Measurements from ENCODE around the gene SSB. TPM values are rescaled to one million over a fixed set of nuclear protein-coding genes. Genes with fewer than 3 reads are reported as not detected.

The SSB gene
- total RNA-seq, 1 experiment from 2014 or later = 119 TPM

DNA sequence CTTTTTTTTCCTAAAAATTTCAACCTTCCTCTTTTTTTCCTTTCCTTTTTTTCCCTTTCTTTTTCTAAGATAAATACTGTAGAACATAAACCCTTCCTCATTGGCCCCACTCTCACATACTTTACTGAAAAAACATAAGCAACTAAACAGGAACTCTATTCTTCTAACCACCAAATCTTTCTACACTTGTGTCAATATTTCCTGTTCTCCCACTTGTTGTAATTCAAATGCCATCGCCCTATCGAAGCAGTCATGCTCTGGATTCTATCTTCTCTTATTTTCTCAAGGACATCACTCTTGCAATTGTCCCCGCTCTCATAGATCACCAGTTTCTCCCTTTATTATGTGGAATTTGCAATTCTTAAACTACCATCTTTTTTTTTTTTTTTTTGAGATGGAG lies 20.2 kb upstream of the SSB start:
- in situ Hi-C loops (cut with HindIII; ENCODE audit: low pct_unique_long_range_greater_than_20kb, low sequenced_read_pairs) = no loop called here
- POLR2A ChIA-PET = no interaction called here
- H3K4me1 ChIP-seq (ENCODE audit: control insufficient read depth, insufficient read depth, low read length) = no peaks in the 10 kb centered on the region

DNA sequence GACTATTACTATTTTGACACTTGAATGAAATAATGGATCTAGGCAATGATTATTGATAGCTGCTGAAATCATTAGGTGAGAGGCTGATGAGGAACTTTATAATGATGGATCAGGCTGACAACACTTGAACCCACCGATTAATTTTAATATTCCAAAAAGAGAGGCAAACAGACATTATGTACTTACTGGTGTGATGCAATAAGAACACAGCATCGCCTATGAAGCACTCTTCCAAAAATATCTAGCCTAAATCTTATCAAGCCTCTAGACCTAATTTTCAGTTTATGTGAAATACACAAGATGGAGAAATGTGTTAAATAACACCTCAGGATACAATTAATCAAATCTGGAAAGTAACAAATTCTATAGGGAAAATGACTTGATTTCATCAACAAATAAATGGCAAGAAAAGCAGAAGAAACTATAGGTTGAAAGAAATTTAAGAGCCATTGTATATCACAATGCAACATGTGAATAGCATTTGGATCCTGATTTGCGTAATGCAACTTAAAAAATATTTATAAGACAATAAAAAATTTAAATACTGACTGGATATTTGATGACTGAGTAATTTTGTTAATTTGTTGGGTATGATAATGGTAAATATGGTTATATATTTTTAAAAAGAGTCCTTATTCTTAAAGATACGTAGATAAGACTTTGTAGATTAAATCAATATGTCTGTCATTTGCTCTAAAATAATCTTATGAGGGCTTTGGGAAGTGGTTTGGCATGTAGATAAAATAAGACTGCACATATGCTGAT lies 17.2 kb upstream of the SSB start:
- Histone ChIP-seq H3K9me3 (ENCODE audit: control insufficient read depth, insufficient read depth, low read depth, low read length) (no peaks in the 10 kb centered on the region), H3K27ac (ENCODE audit: low read length) (no peak overlapping the region), H3K36me3 (ENCODE audit: control insufficient read depth, insufficient read depth, low read length) (no peaks in the 10 kb centered on the region), H3K4me1 (ENCODE audit: control insufficient read depth, insufficient read depth, low read length) (no peaks in the 10 kb centered on the region), H3K27me3 (ENCODE audit: control insufficient read depth, insufficient read depth, low read length) (no peaks in the 10 kb centered on the region), H3K4me3 (ENCODE audit: low read depth in 2 of 2, low read length in 2 of 2) (no peak overlapping the region)
- ATAC-seq = no peak
- in situ Hi-C loops (cut with HindIII; ENCODE audit: low pct_unique_long_range_greater_than_20kb, low sequenced_read_pairs) (no loop called here), intact Hi-C loops (cut with micrococcal nuclease; ENCODE audit: unreplicated experiment) (no loop called here)
- BruUV-seq (replicated peaks) = no TSS peak
- ChIA-PET CTCF (no interaction called here), POLR2A (interaction anchor here (0.7 kb wide), 1 partner anchor 47 kb away, joined by 3 read pairs; no protein-coding TSS in a partner anchor)
- DNase-seq (ENCODE audit: low read depth, low spot score) = no peak
- TF ChIP-seq, protein P1, sequence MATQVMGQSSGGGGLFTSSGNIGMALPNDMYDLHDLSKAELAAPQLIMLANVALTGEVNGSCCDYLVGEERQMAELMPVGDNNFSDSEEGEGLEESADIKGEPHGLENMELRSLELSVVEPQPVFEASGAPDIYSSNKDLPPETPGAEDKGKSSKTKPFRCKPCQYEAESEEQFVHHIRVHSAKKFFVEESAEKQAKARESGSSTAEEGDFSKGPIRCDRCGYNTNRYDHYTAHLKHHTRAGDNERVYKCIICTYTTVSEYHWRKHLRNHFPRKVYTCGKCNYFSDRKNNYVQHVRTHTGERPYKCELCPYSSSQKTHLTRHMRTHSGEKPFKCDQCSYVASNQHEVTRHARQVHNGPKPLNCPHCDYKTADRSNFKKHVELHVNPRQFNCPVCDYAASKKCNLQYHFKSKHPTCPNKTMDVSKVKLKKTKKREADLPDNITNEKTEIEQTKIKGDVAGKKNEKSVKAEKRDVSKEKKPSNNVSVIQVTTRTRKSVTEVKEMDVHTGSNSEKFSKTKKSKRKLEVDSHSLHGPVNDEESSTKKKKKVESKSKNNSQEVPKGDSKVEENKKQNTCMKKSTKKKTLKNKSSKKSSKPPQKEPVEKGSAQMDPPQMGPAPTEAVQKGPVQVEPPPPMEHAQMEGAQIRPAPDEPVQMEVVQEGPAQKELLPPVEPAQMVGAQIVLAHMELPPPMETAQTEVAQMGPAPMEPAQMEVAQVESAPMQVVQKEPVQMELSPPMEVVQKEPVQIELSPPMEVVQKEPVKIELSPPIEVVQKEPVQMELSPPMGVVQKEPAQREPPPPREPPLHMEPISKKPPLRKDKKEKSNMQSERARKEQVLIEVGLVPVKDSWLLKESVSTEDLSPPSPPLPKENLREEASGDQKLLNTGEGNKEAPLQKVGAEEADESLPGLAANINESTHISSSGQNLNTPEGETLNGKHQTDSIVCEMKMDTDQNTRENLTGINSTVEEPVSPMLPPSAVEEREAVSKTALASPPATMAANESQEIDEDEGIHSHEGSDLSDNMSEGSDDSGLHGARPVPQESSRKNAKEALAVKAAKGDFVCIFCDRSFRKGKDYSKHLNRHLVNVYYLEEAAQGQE (IDR thresholded peaks at IDR 0.05; ENCODE audit: insufficient read depth in 1 of 2, low read depth in 2 of 2, low read length in 1 of 2) = no peak
- no peak for TF ChIP-seq POLR2AphosphoS5 (IDR thresholded peaks at IDR 0.05; ENCODE audit: low read depth, low read length)

More for the DNA sequence above, 20.2 kb upstream of the SSB start:
- Histone ChIP-seq H3K27me3 (ENCODE audit: control insufficient read depth, insufficient read depth, low read length) (no peaks in the 10 kb centered on the region), H3K9me3 (ENCODE audit: control insufficient read depth, insufficient read depth, low read depth, low read length) (no peaks in the 10 kb centered on the region), H3K4me3 (ENCODE audit: low read depth in 2 of 2, low read length in 2 of 2) (no peak overlapping the region), H3K36me3 (ENCODE audit: control insufficient read depth, insufficient read depth, low read length) (no peaks in the 10 kb centered on the region), H3K27ac (ENCODE audit: low read length) (no peak overlapping the region)
- TF ChIP-seq POLR2AphosphoS5 (IDR thresholded peaks at IDR 0.05; ENCODE audit: low read depth, low read length) (no peak), SIN3A (IDR thresholded peaks at IDR 0.05; ENCODE audit: borderline replicate concordance, insufficient read depth, low read depth, low read length) (no peak), TCF7L2 (IDR thresholded peaks at IDR 0.05; ENCODE audit: low read depth, low read length) (no peak)
- TF ChIP-seq, protein P1 (IDR thresholded peaks at IDR 0.05; ENCODE audit: insufficient read depth in 1 of 2, low read depth in 2 of 2, low read length in 1 of 2) = no peak
- TF ChIP-seq, protein P2, sequence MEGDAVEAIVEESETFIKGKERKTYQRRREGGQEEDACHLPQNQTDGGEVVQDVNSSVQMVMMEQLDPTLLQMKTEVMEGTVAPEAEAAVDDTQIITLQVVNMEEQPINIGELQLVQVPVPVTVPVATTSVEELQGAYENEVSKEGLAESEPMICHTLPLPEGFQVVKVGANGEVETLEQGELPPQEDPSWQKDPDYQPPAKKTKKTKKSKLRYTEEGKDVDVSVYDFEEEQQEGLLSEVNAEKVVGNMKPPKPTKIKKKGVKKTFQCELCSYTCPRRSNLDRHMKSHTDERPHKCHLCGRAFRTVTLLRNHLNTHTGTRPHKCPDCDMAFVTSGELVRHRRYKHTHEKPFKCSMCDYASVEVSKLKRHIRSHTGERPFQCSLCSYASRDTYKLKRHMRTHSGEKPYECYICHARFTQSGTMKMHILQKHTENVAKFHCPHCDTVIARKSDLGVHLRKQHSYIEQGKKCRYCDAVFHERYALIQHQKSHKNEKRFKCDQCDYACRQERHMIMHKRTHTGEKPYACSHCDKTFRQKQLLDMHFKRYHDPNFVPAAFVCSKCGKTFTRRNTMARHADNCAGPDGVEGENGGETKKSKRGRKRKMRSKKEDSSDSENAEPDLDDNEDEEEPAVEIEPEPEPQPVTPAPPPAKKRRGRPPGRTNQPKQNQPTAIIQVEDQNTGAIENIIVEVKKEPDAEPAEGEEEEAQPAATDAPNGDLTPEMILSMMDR (IDR thresholded peaks at IDR 0.05) = no peak
- CTCF ChIA-PET = no interaction called here
- DNase-seq (ENCODE audit: low read depth, low spot score) (no peak), ATAC-seq (no peak)
- BruUV-seq (replicated peaks) = no TSS peak
- intact Hi-C loops (cut with micrococcal nuclease; ENCODE audit: unreplicated experiment) = no loop called here
